Spinal cord (tissue), 10 donors: Measurements from ENCODE around the gene RIMKLB. TPM values are rescaled to one million over a fixed set of nuclear protein-coding genes. Genes with fewer than 3 reads are reported as not detected.
"Not testable (repeated sequence)": the region's sequence is repeated elsewhere in the genome, so short reads cannot be mapped to it uniquely, and the experiment has no call there.

Source experiments
- DNase-seq, 6 donors: peaks; one replicate each; pipeline versions ENCODE4 v3.0.0 to v3.0.0-alpha.2; 2013 to 2015; ENCODE audit warnings: low spot score in 6 of 6, low read depth in 4 of 6
- H3K27ac ChIP-seq: one replicate; pipeline ENCODE4 v1.5.1; 2013; ENCODE audit warnings: low read depth, low read length, control low read depth
- H3K27me3 ChIP-seq: one replicate; pipeline ENCODE4 v1.6.1; 2013; ENCODE audit warnings: low read length; ENCODE audit not compliant: control insufficient read depth, insufficient read depth
- H3K36me3 ChIP-seq: one replicate; pipeline ENCODE4 v1.6.1; 2013; ENCODE audit warnings: low read length; ENCODE audit not compliant: control insufficient read depth, insufficient read depth
- H3K4me1 ChIP-seq: one replicate; pipeline ENCODE4 v1.6.1; 2013; ENCODE audit warnings: low read length; ENCODE audit not compliant: control insufficient read depth, insufficient read depth
- H3K4me3 ChIP-seq: one replicate; pipeline ENCODE4 v1.5.1; 2013; ENCODE audit warnings: low read depth, low read length, control low read depth
- H3K9me3 ChIP-seq: one replicate; pipeline ENCODE4 v1.6.1; 2013; ENCODE audit warnings: low read length; ENCODE audit not compliant: control insufficient read depth, insufficient read depth
- WGBS: methylation state at CpG from one replicate; pipeline ENCODE4 v1.1.5; 2013; ENCODE audit warnings: missing lambda C conversion rate; ENCODE audit not compliant: insufficient coverage; 5-methylcytosine and 5-hydroxymethylcytosine counted together
- polyA plus RNA-seq, 2 donors: library from polyadenylated mRNA; unstranded; fragments of 120-200 nt; gene quantifications; one replicate each; pipeline ENCODE4 v1.2.1, GENCODE V29; 2013; ENCODE audit not compliant: insufficient read length in 2 of 2
- total RNA-seq, 2 donors: library from RNA; depleted of rRNA in 1 of 2; stranded (reverse); fragments of 120-200 nt in 1 of 2; fragments of >200 nt in 1 of 2; gene quantifications; one replicate each; pipeline versions ENCODE4 v1.2.3 to v1.2.4, GENCODE V29; 2013 to 2014
- donor health status: healthy.

Gene RIMKLB
- total and polyA plus RNA-seq, 4 donors = 107 to 203 (median 146) TPM

DNA sequence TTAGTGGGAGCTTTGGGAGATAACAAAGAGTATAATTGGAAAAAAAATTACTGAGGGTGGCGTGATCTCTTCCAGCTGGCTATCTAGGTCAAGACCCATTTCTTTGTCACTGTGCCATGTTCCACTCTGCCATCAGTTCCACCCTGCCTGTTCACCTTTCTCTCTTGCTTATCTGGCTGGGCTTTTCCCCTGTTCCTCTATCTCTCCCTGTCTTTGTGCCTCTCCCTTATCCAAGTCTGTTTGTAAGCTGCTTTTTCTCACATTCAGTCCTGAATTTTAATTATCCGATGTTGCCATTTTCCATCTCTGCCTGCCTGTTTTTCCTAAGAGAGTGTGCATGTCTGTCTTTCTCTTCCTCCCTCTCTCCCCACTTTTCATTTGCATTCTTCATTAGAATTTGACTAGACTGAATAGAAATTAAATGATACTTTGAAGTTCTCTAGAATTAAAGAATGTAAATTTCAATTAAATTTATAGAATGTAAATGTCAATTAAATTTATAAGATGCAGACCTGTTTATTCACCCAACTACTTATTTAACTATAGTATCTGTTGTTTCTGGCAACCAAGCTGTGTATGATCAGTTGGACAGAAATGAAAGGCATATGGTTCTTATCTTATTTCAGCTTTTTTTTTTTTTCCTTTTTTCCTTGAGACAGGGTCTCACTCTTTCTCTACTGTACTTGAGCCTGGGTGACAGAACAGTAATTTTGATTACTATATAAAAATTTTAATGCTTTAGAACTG is 83.8 kb downstream of the RIMKLB start:
- Histone ChIP-seq H3K9me3 (no peaks in the 10 kb centered on the region), H3K4me1 (no peaks in the 10 kb centered on the region), H3K4me3 (no peak overlapping the region), H3K36me3 (peaks cover 10% of the 10 kb centered on the region), H3K27ac (no peak overlapping the region), H3K27me3 (no peaks in the 10 kb centered on the region)
- 60% methylated on average over 1 of the region's 2 CpGs for WGBS
- DNase-seq = peak in 1 of 6 donors; percentile 71

DNA sequence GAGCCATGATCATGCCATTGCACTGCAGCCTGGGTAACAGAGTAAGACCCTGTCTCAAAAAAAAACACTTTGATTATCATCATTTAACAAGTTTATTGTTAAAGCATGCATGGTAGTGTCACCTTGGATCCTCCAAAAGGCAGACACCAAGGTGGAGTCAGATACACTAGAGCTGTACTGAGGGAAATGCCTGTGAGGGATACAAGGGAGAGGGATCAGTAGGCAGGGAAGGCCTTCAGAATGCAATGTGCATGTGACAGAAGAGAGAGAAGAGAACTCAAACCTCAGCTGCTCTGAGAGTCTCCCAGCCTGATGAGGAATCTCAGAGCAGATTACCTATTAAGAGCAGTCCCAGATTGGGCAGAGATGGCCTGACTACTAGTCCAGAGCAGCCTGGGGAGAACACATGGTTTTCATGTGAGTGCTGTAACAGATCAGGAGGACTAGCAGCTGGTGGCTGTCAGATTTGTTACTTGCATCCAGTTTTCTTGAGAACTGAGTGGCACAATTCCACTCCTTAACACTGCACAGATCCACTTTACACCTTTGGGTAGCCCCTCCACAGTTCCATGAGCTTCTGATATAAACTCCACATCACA is 86.6 kb downstream of the RIMKLB start:
- peak in 1 of 6 donors; percentile 74 for DNase-seq
- Histone ChIP-seq H3K4me1 (no peaks in the 10 kb centered on the region), H3K27me3 (no peaks in the 10 kb centered on the region), H3K4me3 (no peak overlapping the region), H3K27ac (no peak overlapping the region), H3K9me3 (no peaks in the 10 kb centered on the region), H3K36me3 (peaks cover 10% of the 10 kb centered on the region)

DNA sequence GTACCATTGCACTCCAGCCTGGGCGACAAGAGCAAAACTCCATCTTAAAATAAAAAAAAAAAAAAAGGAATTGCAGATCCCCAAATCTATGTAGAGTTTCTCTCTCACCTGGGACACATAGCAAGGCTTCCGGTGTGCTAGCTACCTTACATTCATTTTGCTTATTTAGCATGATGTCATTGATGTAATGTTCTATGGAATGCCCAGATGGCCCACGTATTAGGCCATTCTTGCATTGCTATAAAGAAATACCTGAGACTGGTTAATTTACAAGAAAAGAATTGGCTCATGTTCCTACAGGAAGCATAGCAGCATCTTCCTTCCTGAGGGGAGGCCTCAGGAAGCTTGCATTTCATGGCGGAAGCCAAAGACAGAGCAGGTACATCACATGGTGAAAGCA is 87.7 kb downstream of the RIMKLB start:
- no peak for DNase-seq
- peaks cover 10% of the 10 kb centered on the region for H3K36me3 ChIP-seq
- H3K4me3 ChIP-seq = no peak overlapping the region
- no peaks in the 10 kb centered on the region for H3K4me1 ChIP-seq
- no peaks in the 10 kb centered on the region for H3K9me3 ChIP-seq
- no peak overlapping the region for H3K27ac ChIP-seq
- no CpG with 5 or more reads among the region's 4 CpGs for WGBS
- no peaks in the 10 kb centered on the region for H3K27me3 ChIP-seq

DNA sequence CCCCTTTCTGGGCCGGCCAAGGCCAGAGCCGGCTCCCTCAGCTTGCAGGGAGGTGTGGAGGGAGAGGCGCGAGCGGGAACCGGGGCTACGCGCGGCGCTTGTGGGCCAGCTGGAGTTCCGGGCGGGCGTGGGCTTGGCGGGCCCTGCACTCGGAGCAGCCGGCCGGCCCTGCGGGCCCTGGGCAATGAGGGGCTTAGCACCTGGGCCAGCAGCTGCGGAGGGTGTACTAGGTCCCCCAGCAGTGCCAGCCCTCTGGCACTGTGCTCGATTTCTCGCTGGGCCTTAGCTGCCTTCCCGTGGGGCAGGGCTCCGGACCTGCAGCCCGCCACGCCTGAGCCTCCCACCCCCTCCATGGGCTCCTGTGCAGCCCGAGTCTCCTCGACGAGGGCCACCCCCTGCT is 89.4 kb downstream of the RIMKLB start:
- H3K9me3 ChIP-seq, DNase-seq, H3K36me3 ChIP-seq, H3K27ac ChIP-seq, H3K4me1 ChIP-seq, H3K27me3 ChIP-seq, H3K4me3 ChIP-seq: not testable (repeated sequence)
- 95% methylated on average over 25 of the region's 28 CpGs for WGBS

DNA sequence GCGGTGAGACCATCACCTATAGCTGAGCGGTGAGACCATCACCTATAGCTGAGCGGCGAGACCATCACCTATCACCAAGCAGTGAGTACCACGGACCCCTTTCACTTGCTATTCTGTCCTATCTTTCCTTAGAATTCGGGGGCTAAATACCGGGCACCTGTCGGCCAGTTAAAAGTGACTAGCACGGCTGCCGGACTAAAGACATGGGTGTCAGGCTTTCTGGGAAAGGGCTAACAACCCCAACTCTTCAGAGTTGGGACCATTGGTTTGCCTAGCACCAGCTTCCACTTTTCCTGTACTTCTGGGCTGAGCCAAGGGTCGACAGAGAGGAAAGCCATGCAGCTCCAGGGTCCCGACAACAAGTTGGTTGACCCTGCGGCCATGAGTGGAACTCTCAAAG is 90.9 kb downstream of the RIMKLB start:
- whole genome bisulfite sequencing = 75% methylated on average over 11 of the region's 13 CpGs
- not testable (repeated sequence) for H3K36me3 ChIP-seq, H3K27ac ChIP-seq, H3K4me1 ChIP-seq, H3K4me3 ChIP-seq, H3K9me3 ChIP-seq, DNase-seq, H3K27me3 ChIP-seq

DNA sequence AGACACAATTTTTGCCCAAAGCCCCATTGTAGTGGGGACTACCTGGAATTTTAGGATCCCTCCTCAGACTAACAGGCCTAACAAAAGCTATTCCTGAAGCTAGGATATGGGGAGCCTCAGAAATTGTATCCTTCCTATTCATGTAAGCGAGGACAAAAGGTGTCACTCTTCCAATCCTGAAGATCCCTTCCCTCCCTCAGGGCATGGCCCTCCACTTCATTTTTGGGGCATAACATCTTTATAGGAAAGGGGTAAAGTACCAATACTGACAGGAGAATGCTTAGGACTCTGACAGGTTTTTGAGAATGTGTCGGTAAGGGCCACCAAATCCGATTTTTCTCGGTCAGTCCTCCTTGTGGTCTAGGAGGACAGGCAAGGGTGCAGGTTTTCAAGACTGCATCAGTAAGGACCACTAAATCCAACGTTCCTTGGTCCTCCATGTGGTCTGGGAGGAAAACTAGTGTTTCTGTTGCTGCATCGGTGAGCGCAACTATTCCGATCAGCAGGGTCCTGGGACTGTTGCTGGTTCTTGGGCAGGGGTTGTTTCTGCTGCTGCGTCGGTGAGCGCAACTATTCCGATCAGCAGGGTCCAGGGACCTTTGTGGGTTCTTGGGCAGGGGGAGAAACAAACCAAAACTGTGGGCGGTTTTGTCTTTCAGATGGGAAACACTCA is 91.7 kb downstream of the RIMKLB start:
- not testable (repeated sequence) for H3K36me3 ChIP-seq, H3K27me3 ChIP-seq, H3K4me3 ChIP-seq, H3K9me3 ChIP-seq, H3K27ac ChIP-seq, H3K4me1 ChIP-seq, DNase-seq
- WGBS = 56% methylated on average over 9 of the region's 13 CpGs

DNA sequence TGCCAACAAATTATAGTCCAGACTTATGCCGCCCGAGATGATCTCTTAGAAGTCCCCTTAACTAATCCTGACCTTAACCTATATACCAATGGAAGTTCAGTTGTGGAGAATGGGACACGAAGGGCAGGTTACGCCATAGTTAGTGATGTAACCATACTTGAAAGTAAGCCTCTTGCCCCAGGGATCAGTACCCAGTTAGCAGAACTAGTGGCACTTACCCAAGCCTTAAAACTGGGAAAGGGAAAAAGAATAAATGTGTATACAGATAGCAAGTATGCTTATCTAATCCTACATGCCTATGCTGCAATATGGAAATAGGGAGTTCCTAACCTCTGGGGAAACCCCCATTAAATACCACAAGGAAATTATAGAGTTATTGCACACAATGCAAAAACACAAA is 95.4 kb downstream of the RIMKLB start:
- H3K27ac ChIP-seq, H3K27me3 ChIP-seq, H3K9me3 ChIP-seq, H3K4me3 ChIP-seq, H3K36me3 ChIP-seq, DNase-seq, H3K4me1 ChIP-seq: not testable (repeated sequence)
- WGBS = no CpG with 5 or more reads among the region's 4 CpGs

DNA sequence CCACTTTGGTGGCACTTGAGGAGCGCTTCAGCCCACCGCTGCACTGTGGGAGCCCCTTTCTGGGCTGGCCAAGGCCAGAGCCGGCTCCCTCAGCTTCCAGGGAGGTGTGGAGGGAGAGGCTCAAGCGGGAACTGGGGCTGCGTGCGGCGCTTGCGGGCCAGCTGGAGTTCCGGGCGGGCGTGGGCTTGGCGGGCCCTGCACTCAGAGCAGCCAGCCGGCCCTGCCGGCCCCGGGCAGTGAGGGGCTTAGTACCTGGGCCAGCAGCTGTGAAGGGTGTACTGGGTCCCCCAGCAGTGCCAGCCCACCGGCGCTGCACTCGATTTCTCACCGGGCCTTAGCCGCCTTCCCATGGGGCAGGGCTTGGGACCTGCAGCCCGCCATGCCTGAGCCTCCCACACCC is 96.8 kb downstream of the RIMKLB start:
- not testable (repeated sequence) for H3K36me3 ChIP-seq, H3K9me3 ChIP-seq, H3K27me3 ChIP-seq, H3K4me3 ChIP-seq, DNase-seq, H3K4me1 ChIP-seq, H3K27ac ChIP-seq
- WGBS = 97% methylated on average over 20 of the region's 21 CpGs

DNA sequence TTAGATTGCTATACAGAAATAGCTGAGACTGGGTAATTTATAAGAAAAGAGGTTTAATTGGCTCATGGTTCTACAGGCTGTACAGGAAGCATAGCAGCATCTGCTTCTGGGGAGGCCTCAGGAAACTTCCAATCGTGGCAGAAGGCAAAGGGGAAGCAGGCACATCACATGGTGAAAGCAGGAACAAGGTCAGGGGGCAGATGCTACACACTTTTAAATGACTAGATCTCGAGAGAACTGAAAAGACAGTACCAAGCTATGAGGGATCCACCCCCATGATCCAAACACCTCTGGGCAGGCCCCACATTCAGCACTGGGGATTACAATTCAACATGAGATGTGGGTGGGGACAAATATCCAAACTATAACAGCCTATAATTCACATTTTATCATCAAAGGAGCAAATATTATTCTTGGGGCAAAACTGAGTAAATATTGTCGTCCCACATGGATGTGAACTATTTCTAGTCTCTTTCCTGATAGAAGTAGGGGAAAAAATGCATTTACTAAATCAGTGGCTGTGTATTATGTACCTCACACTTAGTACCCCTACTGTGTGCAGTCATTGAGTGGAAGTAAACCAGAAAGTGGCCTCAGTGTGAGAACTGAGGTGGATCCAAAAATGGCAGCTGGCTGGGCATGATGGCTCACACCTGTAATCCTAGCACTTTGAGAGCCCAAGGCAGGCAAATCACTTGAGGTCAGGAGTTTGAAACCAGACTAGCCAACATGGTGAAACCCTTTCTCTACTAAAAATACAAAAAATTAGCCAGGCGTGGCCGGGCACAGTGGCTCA is 99.2 kb downstream of the RIMKLB start:
- H3K27ac ChIP-seq = no peak overlapping the region
- H3K36me3 ChIP-seq = no peaks in the 10 kb centered on the region
- no peaks in the 10 kb centered on the region for H3K27me3 ChIP-seq
- H3K4me3 ChIP-seq = no peak overlapping the region
- H3K9me3 ChIP-seq = no peaks in the 10 kb centered on the region
- 86% methylated on average over 3 of the region's 5 CpGs for WGBS
- H3K4me1 ChIP-seq = no peaks in the 10 kb centered on the region
- no peak for DNase-seq
